Measurements from ENCODE around the gene GPR183.

GPR183 gene

DNA sequence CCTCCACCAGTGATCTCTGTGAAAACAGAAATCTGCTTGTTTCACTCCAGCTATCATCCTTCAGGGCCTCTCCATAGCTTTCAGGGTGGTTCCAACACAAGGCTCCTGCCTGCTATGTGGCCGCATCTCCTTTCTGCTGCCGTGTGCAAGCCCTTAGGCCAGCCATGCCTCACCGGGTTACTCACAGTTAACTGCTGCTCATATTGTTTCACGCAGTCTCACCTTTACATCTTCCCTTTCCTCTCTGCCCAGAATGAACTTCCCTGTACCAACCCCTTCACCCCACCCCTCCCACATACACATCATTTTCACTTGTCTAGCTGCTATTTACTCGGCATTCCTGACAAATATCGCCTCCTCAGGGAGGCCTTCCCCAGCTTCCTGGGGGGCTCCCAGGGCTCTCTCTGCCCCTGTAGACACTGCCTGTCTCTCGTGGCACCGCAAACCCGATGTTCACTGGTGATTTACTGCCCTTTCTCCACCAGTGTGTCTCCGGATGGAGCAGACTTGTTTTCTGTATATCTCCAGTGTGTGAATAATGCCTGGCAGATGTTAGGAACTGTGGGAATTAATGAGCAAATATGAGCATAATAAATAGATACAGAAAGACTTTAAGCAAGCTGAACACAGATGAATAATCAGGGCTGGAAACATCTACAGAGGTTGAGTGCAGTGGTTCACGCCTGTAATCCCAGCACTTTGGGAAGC is 39.3 kb upstream of the GPR183 start:
- no peak for DNase-seq
- Histone ChIP-seq H2BK5ac (ENCODE audit: low read depth, low read length, poor library complexity, severe bottlenecking) (no peak overlapping the region), H4K91ac (ENCODE audit: low read length) (no peak overlapping the region), H3K4me3 (ENCODE audit: insufficient read depth in 1 of 2, low read depth in 1 of 2, low read length in 2 of 2) (no peak overlapping the region), H3K14ac (ENCODE audit: low read length in 2 of 2) (no peak overlapping the region), H3K27ac (ENCODE audit: low read length, poor library complexity, severe bottlenecking) (no peak overlapping the region), H2BK15ac (ENCODE audit: low read depth, poor library complexity, severe bottlenecking) (no peak overlapping the region), H2BK12ac (ENCODE audit: low read length in 2 of 2) (no peak overlapping the region), H3K4me2 (ENCODE audit: low read length, poor library complexity, severe bottlenecking) (no peak overlapping the region), H3K4ac (ENCODE audit: low read depth in 1 of 2, low read length in 2 of 2) (no peak overlapping the region), H4K8ac (ENCODE audit: low read length) (no peak overlapping the region), H3K9ac (ENCODE audit: low read length) (no peak overlapping the region), H3K9me3 (ENCODE audit: control insufficient read depth, low read length) (no peaks in the 10 kb centered on the region), H3K4me1 (ENCODE audit: control insufficient read depth, insufficient read depth, low read depth, low read length) (no peaks in the 10 kb centered on the region), H3K36me3 (ENCODE audit: control insufficient read depth in 1 of 2, insufficient read depth in 2 of 2, low read depth in 1 of 2, low read length in 2 of 2) (peaks cover 43 to 67% of the 10 kb centered on the region in 2 experiments), H3K79me1 (replicated peaks; ENCODE audit: low read length, poor library complexity, severe bottlenecking) (peaks cover 21% of the 10 kb centered on the region), H2AFZ (ENCODE audit: low read depth, low read length) (no peak overlapping the region), H3K23ac (ENCODE audit: low read length in 2 of 2) (no peak overlapping the region), H3K27me3 (ENCODE audit: control insufficient read depth in 1 of 2, insufficient read depth in 1 of 2, low read length in 2 of 2) (no peaks in the 10 kb centered on the region), H2BK120ac (ENCODE audit: low read depth, low read length) (no peak overlapping the region), H3K18ac (ENCODE audit: low read depth in 1 of 2, low read length in 2 of 2) (no peak overlapping the region), H2AK5ac (ENCODE audit: low read length, severe bottlenecking) (no peak overlapping the region)
- 90% methylated on average over 11 of the region's 11 CpGs for WGBS

DNA sequence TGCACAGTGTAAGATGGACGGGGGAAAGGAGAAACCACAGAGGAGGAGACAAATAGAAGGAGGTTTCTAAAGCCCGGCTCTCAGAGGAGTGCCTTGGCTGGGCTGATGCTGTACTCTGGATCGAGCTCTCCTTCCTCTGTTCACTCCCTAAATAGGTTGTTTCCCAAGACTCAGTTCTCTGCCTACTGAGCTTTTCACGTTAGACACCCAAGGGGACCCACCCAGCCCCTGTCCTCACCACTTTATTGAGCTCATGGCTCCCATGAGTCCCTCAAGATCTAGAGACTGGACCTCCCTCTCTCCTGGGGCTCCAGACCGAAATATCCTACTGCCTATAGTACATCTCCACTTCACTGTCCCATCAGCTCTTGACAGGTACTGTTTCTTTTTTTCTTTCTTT is 38.1 kb upstream of the GPR183 start:
- no peak overlapping the region for H2AK5ac ChIP-seq (ENCODE audit: low read length, severe bottlenecking)
- no peak overlapping the region for H3K4me3 ChIP-seq (ENCODE audit: insufficient read depth in 1 of 2, low read depth in 1 of 2, low read length in 2 of 2)
- no peaks in the 10 kb centered on the region for H3K9me3 ChIP-seq (ENCODE audit: control insufficient read depth, low read length)
- no peak overlapping the region for H2BK120ac ChIP-seq (ENCODE audit: low read depth, low read length)
- no peak overlapping the region for H3K4ac ChIP-seq (ENCODE audit: low read depth in 1 of 2, low read length in 2 of 2)
- H2BK5ac ChIP-seq (ENCODE audit: low read depth, low read length, poor library complexity, severe bottlenecking) = no peak overlapping the region
- H2BK12ac ChIP-seq (ENCODE audit: low read length in 2 of 2) = no peak overlapping the region
- WGBS = 93% methylated on average over 5 of the region's 5 CpGs
- H3K4me2 ChIP-seq (ENCODE audit: low read length, poor library complexity, severe bottlenecking) = no peak overlapping the region
- H3K14ac ChIP-seq (ENCODE audit: low read length in 2 of 2) = no peak overlapping the region
- peaks cover 47 to 75% of the 10 kb centered on the region in 2 experiments for H3K36me3 ChIP-seq (ENCODE audit: control insufficient read depth in 1 of 2, insufficient read depth in 2 of 2, low read depth in 1 of 2, low read length in 2 of 2)
- no peak overlapping the region for H3K23ac ChIP-seq (ENCODE audit: low read length in 2 of 2)
- no peak overlapping the region for H3K27ac ChIP-seq (ENCODE audit: low read length, poor library complexity, severe bottlenecking)
- no peak overlapping the region for H4K8ac ChIP-seq (ENCODE audit: low read length)
- no peak overlapping the region for H2BK15ac ChIP-seq (ENCODE audit: low read depth, poor library complexity, severe bottlenecking)
- no peaks in the 10 kb centered on the region for H3K4me1 ChIP-seq (ENCODE audit: control insufficient read depth, insufficient read depth, low read depth, low read length)
- H3K18ac ChIP-seq (ENCODE audit: low read depth in 1 of 2, low read length in 2 of 2) = no peak overlapping the region
- H3K27me3 ChIP-seq (ENCODE audit: control insufficient read depth in 1 of 2, insufficient read depth in 1 of 2, low read length in 2 of 2) = no peaks in the 10 kb centered on the region
- no peak overlapping the region for H2AFZ ChIP-seq (ENCODE audit: low read depth, low read length)
- peaks cover 18% of the 10 kb centered on the region for H3K79me1 ChIP-seq (replicated peaks; ENCODE audit: low read length, poor library complexity, severe bottlenecking)
- no peak for DNase-seq
- no peak overlapping the region for H4K91ac ChIP-seq (ENCODE audit: low read length)
- H3K9ac ChIP-seq (ENCODE audit: low read length) = no peak overlapping the region

DNA sequence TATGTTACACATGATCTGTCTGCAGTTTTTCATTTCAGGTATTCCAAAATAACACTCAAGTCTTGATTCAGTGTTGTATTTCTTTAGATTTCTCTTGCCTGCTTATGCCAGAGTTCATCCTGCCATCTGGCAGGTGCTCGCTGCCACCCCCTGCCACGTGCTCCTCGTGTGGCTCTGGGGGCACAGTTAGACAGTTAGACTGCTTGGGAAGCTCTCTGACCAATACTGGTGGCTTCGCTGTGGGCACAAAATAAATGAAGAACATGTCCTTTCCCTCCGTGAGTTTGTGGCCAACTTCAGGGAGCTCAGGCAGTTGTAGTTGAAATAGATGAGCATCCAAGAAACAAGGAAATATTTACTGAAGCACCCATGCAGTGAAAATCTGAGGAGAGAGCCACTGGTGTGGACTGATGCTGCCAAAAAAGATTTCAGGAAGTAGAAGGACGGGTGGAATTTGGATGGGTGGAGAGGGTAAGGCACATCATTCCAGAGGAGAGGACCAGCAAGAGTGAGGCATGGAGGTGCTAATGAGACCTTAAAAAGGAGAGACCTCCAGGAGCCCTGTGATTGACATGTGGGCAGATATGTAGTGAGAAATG is 37.5 kb upstream of the GPR183 start:
- H3K36me3 ChIP-seq (ENCODE audit: control insufficient read depth in 1 of 2, insufficient read depth in 2 of 2, low read depth in 1 of 2, low read length in 2 of 2) = peaks cover 49 to 74% of the 10 kb centered on the region in 2 experiments
- no peak overlapping the region for H2BK5ac ChIP-seq (ENCODE audit: low read depth, low read length, poor library complexity, severe bottlenecking)
- H3K27me3 ChIP-seq (ENCODE audit: control insufficient read depth in 1 of 2, insufficient read depth in 1 of 2, low read length in 2 of 2) = no peaks in the 10 kb centered on the region
- H3K79me1 ChIP-seq (replicated peaks; ENCODE audit: low read length, poor library complexity, severe bottlenecking) = peaks cover 17% of the 10 kb centered on the region
- H2AK5ac ChIP-seq (ENCODE audit: low read length, severe bottlenecking) = no peak overlapping the region
- no peak overlapping the region for H3K4ac ChIP-seq (ENCODE audit: low read depth in 1 of 2, low read length in 2 of 2)
- no peak overlapping the region for H3K18ac ChIP-seq (ENCODE audit: low read depth in 1 of 2, low read length in 2 of 2)
- H3K4me2 ChIP-seq (ENCODE audit: low read length, poor library complexity, severe bottlenecking) = no peak overlapping the region
- H3K4me1 ChIP-seq (ENCODE audit: control insufficient read depth, insufficient read depth, low read depth, low read length) = peaks cover 2% of the 10 kb centered on the region
- no peak for DNase-seq
- WGBS = 98% methylated on average over 6 of the region's 6 CpGs
- H4K8ac ChIP-seq (ENCODE audit: low read length) = no peak overlapping the region
- H3K4me3 ChIP-seq (ENCODE audit: insufficient read depth in 1 of 2, low read depth in 1 of 2, low read length in 2 of 2) = no peak overlapping the region
- no peak overlapping the region for H3K27ac ChIP-seq (ENCODE audit: low read length, poor library complexity, severe bottlenecking)
- no peak overlapping the region for H3K14ac ChIP-seq (ENCODE audit: low read length in 2 of 2)
- H2AFZ ChIP-seq (ENCODE audit: low read depth, low read length) = no peak overlapping the region
- no peak overlapping the region for H4K91ac ChIP-seq (ENCODE audit: low read length)
- H3K9ac ChIP-seq (ENCODE audit: low read length) = no peak overlapping the region
- no peak overlapping the region for H2BK120ac ChIP-seq (ENCODE audit: low read depth, low read length)
- H2BK12ac ChIP-seq (ENCODE audit: low read length in 2 of 2) = no peak overlapping the region
- H3K23ac ChIP-seq (ENCODE audit: low read length in 2 of 2) = no peak overlapping the region
- no peak overlapping the region for H2BK15ac ChIP-seq (ENCODE audit: low read depth, poor library complexity, severe bottlenecking)
- no peaks in the 10 kb centered on the region for H3K9me3 ChIP-seq (ENCODE audit: control insufficient read depth, low read length)

DNA sequence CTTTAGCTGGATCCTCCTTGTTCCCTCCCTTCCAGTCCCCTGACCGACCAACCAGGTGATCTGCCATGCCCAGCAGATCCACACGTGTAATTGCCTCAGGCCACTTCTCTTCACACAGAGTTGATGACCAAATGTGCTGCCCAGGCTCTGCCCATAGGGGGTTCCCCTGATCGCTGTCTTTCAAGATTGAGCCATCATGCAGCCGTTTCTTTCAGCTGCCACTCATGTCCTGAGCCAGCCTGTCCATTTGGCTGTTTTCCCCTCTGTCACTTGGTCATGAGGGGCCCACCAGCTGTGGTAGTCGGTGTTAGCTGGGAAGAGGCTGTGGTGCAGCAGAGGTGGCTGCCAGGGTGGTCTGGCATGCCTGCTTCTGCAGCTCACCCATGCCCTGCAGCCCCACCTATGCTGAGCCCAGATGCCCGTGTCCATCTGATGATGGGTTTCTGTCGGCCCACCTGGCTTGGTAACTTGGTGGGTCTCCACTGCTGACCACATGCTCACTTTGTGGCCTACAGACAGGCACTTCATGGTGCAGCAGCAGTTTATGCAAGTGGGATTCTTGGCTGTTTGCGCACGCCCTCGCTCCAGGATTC is 35.6 kb upstream of the GPR183 start:
- Histone ChIP-seq H4K8ac (ENCODE audit: low read length) (no peak overlapping the region), H3K79me1 (replicated peaks; ENCODE audit: low read length, poor library complexity, severe bottlenecking) (peaks cover 21% of the 10 kb centered on the region), H2AK5ac (ENCODE audit: low read length, severe bottlenecking) (no peak overlapping the region), H3K36me3 (ENCODE audit: control insufficient read depth in 1 of 2, insufficient read depth in 2 of 2, low read depth in 1 of 2, low read length in 2 of 2) (peaks cover 35 to 57% of the 10 kb centered on the region in 2 experiments), H3K18ac (ENCODE audit: low read depth in 1 of 2, low read length in 2 of 2) (no peak overlapping the region), H4K91ac (ENCODE audit: low read length) (no peak overlapping the region), H3K14ac (ENCODE audit: low read length in 2 of 2) (no peak overlapping the region), H3K9me3 (ENCODE audit: control insufficient read depth, low read length) (no peaks in the 10 kb centered on the region), H3K9ac (ENCODE audit: low read length) (no peak overlapping the region), H2AFZ (ENCODE audit: low read depth, low read length) (no peak overlapping the region), H3K4ac (ENCODE audit: low read depth in 1 of 2, low read length in 2 of 2) (no peak overlapping the region), H3K27ac (ENCODE audit: low read length, poor library complexity, severe bottlenecking) (no peak overlapping the region), H2BK12ac (ENCODE audit: low read length in 2 of 2) (no peak overlapping the region), H2BK15ac (ENCODE audit: low read depth, poor library complexity, severe bottlenecking) (no peak overlapping the region), H3K4me3 (ENCODE audit: insufficient read depth in 1 of 2, low read depth in 1 of 2, low read length in 2 of 2) (no peak overlapping the region), H3K27me3 (ENCODE audit: control insufficient read depth in 1 of 2, insufficient read depth in 1 of 2, low read length in 2 of 2) (no peaks in the 10 kb centered on the region), H3K4me1 (ENCODE audit: control insufficient read depth, insufficient read depth, low read depth, low read length) (peaks cover 2% of the 10 kb centered on the region), H3K4me2 (ENCODE audit: low read length, poor library complexity, severe bottlenecking) (no peak overlapping the region), H2BK5ac (ENCODE audit: low read depth, low read length, poor library complexity, severe bottlenecking) (no peak overlapping the region), H3K23ac (ENCODE audit: low read length in 2 of 2) (no peak overlapping the region), H2BK120ac (ENCODE audit: low read depth, low read length) (no peak overlapping the region)
- 89% methylated on average over 10 of the region's 10 CpGs for WGBS
- DNase-seq = no peak
